ENCODE results near the gene HIGD1A. TPM values are rescaled to one million over a fixed set of nuclear protein-coding genes. Genes with fewer than 3 reads are reported as not detected.

The HIGD1A gene
- total RNA-seq, 1 experiment from 2014 or later: 77.6 TPM

DNA sequence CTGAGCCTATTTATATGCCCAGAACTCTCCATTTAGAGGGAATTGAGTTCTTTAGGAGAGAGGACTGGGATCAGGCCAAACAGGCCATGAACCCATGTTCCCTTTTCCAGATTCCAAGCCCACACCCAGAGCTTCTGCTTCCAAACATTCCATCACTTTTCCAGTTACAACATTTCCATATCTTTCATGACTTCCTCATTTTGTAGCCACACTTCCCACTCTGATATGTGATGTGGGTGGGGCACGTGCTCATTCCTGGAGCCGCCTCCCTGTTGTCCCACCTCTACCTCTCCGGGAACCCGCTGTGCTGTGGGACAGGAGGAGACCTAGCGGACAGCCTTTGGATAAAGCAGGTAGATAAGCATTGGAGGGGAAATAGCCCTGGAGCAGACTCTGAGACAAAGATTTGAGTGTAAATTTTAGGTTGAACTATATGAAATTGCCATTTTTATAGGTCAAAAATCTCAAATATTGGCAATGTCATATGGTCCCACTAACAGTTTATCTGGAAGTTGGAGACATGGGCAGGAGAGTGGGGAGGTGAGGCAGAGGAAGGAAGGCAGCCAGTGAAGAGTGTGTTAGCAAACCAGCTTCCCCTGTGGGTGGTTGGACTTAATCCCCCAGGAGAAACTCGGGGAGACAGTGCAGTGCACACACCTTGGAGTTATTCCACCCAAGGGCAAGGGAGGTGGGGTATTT, 39.6 kb upstream of the HIGD1A start:
- Histone ChIP-seq H3K23ac (ENCODE audit: insufficient read length, low read depth, low read length) (no peak overlapping the region), H3K79me2 (ENCODE audit: insufficient read depth, low read length) (no peaks in the 10 kb centered on the region), H2AFZ (ENCODE audit: low read length) (no peak overlapping the region), H3K14ac (ENCODE audit: insufficient read depth, low read length) (no peak overlapping the region), H3K27me3 (ENCODE audit: insufficient read depth, low read length) (no peaks in the 10 kb centered on the region), H4K8ac (replicated peaks; ENCODE audit: insufficient read length, low read depth, low read length) (no peak overlapping the region), H4K91ac (ENCODE audit: insufficient read length, low read depth, low read length) (no peak overlapping the region), H2BK120ac (ENCODE audit: low read depth, low read length, poor library complexity, severe bottlenecking) (no peak overlapping the region), H4K5ac (ENCODE audit: insufficient read length, low read depth, low read length) (no peak overlapping the region), H3K4ac (ENCODE audit: low read depth, low read length) (no peak overlapping the region), H4K20me1 (ENCODE audit: control insufficient read depth, insufficient read depth, insufficient read length) (no peaks in the 10 kb centered on the region), H2BK15ac (ENCODE audit: low read depth, low read length) (no peak overlapping the region), H2BK20ac (ENCODE audit: low read depth, low read length, poor library complexity, severe bottlenecking) (no peak overlapping the region), H3K23me2 (ENCODE audit: insufficient read length, low read depth, low read length, poor library complexity, severe bottlenecking) (no peaks in the 10 kb centered on the region), H3K18ac (ENCODE audit: insufficient read length, low read depth, low read length) (no peak overlapping the region), H3K9me3 (ENCODE audit: control insufficient read depth, low read depth, low read length) (no peaks in the 10 kb centered on the region), H2AK5ac (ENCODE audit: insufficient read length, low read length) (no peak overlapping the region), H3K4me1 (ENCODE audit: insufficient read depth, low read length) (peaks cover 3% of the 10 kb centered on the region; the same call in 1 of the 2 replicates), H3T11ph (ENCODE audit: low read length) (no peak overlapping the region), H2BK12ac (ENCODE audit: insufficient read length, low read depth, low read length) (no peak overlapping the region), H3K79me1 (ENCODE audit: insufficient read depth, low read depth, low read length, poor library complexity, severe bottlenecking) (no peaks in the 10 kb centered on the region), H3K4me2 (ENCODE audit: insufficient read depth, insufficient read length, low read length) (no peak overlapping the region), H3K27ac (ENCODE audit: insufficient read length, low read depth, low read length) (no peak overlapping the region), H2BK5ac (ENCODE audit: insufficient read length, low read length) (no peak overlapping the region), H3K9ac (ENCODE audit: extremely low read depth, insufficient read length, low read length) (no peak overlapping the region), H3K56ac (ENCODE audit: insufficient read length, low read depth, low read length) (no peak overlapping the region)
- WGBS (ENCODE audit: extremely low coverage, insufficient read length, low lambda C conversion rate): no CpG with 5 or more reads among the region's 6 CpGs
- no peak for DNase-seq
- Mint-ChIP-seq H3K36me3 (ENCODE audit: insufficient read depth in 1 of 3, low read depth in 3 of 3) (no peaks in the 10 kb centered on the region), H3K27ac (peak overlapping the region in 1 of 3 experiments; percentile 73; a peak in 2 of 7 replicates), H3K4me1 (peaks cover 21% of the 10 kb centered on the region in 2 experiments), H3K4me3 (no peak overlapping the region), H3K27me3 (ENCODE audit: low read depth) (peaks cover 5% of the 10 kb centered on the region), H3K9me3 (no peaks in the 10 kb centered on the region)
- TF ChIP-seq, protein P1, sequence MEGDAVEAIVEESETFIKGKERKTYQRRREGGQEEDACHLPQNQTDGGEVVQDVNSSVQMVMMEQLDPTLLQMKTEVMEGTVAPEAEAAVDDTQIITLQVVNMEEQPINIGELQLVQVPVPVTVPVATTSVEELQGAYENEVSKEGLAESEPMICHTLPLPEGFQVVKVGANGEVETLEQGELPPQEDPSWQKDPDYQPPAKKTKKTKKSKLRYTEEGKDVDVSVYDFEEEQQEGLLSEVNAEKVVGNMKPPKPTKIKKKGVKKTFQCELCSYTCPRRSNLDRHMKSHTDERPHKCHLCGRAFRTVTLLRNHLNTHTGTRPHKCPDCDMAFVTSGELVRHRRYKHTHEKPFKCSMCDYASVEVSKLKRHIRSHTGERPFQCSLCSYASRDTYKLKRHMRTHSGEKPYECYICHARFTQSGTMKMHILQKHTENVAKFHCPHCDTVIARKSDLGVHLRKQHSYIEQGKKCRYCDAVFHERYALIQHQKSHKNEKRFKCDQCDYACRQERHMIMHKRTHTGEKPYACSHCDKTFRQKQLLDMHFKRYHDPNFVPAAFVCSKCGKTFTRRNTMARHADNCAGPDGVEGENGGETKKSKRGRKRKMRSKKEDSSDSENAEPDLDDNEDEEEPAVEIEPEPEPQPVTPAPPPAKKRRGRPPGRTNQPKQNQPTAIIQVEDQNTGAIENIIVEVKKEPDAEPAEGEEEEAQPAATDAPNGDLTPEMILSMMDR (conservative IDR thresholded peaks at IDR 0.05): no peak
